ENCODE data around the gene SMPD3. TPM values are rescaled to one million over a fixed set of nuclear protein-coding genes. Genes with fewer than 3 reads are reported as not detected.

SMPD3 gene
- total RNA-seq, 4 donors from 2014 or later = 51.1 to 168 (median 68.9) TPM

DNA sequence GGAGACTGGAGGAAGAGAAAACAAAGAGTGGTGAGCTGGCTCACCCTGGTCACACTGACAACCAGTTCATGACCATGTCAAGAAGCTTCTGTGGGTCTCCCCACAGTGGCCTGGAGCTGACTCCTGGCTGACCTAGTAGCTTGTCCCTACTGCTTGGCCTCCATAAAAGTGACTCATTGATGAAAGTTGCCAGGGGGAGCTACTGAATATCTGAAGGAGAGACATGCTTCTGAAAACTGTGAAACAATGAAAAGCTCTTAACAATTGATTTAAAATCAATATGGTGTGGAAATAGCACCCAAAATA, 22.0 kb downstream of the SMPD3 start:
- no peaks in the 10 kb centered on the region for H3K36me3 ChIP-seq
- TF ChIP-seq, protein P1, sequence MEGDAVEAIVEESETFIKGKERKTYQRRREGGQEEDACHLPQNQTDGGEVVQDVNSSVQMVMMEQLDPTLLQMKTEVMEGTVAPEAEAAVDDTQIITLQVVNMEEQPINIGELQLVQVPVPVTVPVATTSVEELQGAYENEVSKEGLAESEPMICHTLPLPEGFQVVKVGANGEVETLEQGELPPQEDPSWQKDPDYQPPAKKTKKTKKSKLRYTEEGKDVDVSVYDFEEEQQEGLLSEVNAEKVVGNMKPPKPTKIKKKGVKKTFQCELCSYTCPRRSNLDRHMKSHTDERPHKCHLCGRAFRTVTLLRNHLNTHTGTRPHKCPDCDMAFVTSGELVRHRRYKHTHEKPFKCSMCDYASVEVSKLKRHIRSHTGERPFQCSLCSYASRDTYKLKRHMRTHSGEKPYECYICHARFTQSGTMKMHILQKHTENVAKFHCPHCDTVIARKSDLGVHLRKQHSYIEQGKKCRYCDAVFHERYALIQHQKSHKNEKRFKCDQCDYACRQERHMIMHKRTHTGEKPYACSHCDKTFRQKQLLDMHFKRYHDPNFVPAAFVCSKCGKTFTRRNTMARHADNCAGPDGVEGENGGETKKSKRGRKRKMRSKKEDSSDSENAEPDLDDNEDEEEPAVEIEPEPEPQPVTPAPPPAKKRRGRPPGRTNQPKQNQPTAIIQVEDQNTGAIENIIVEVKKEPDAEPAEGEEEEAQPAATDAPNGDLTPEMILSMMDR (IDR thresholded peaks at IDR 0.05) = no peak
- no peak for TF ChIP-seq POLR2A (IDR thresholded peaks at IDR 0.05)
- TF ChIP-seq POLR2AphosphoS5 (IDR thresholded peaks at IDR 0.05) = no peak
- TF ChIP-seq EP300 (IDR thresholded peaks at IDR 0.05; ENCODE audit: low read depth) = no peak
- no peak for DNase-seq
- no peak overlapping the region for H3K27ac ChIP-seq
- no peaks in the 10 kb centered on the region for H3K27me3 ChIP-seq
- in situ Hi-C loops (cut with MboI; ENCODE audit: low pct_ligation_motif_present in 1 of 4, low pct_unique_long_range_greater_than_20kb in 1 of 4, low sequenced_read_pairs in 3 of 4) = no loop called here
- intact Hi-C loops (cut with DNase I; ENCODE audit: low total_unique reads) = no loop called here
- H3K4me3 ChIP-seq = no peak overlapping the region
- peaks cover 0 to 9% (median 0%) of the 10 kb centered on the region in 4 donors for H3K4me1 ChIP-seq
- H3K9me3 ChIP-seq = no peaks in the 10 kb centered on the region

DNA sequence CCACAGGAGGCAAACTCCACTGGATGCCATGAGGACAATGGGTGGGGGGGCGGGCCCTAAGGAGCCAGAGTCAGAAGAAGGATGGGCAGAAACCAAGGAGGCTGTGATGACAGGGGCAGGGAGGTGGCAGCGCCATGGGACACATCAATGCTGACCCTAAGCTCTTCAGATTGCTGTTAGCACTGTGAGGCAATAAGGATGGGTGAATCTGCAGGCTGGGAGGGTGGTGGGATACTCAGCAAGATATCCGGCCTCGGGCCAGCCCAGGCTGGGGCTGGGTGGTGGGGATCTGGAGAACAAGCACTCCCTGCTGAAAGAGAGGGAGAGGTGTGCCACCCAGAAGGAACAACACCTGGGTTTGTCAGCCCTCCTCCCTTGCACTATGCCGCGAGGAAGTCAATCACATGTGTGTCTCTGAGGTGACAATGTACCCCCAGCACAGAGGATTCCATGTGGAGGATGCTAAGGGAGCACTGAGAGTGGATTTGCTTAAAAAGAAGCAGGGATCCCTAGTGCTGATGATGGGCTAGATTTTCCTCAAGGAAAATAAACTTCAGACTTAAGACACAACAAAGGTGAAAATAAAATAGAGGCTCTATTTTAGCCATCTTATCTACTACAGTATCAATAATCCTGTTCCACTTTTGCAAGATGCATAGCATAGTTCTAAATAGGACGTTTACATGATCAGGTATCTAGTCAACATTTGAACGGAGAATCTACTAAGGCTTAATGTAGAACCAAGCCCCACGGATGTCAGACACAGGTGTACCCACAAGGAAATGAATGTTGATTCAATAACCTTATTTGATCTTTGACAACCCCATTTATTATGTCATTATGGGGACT, 22.6 kb downstream of the SMPD3 start:
- Histone ChIP-seq H3K4me3 (no peak overlapping the region), H3K36me3 (no peaks in the 10 kb centered on the region), H3K4me1 (peaks cover 0 to 9% (median 1%) of the 10 kb centered on the region in 4 donors), H3K27me3 (no peaks in the 10 kb centered on the region), H3K27ac (no peak overlapping the region), H3K9me3 (no peaks in the 10 kb centered on the region)
- no peak for DNase-seq
- TF ChIP-seq POLR2A (IDR thresholded peaks at IDR 0.05) = no peak
- TF ChIP-seq EP300 (IDR thresholded peaks at IDR 0.05; ENCODE audit: low read depth) = no peak
- TF ChIP-seq, protein P1 (IDR thresholded peaks at IDR 0.05) = no peak
- WGBS, 2 donors (ENCODE audit: low coverage in 1 of 2) = 50 to 65% methylated on average over 4 to 7 of the region's 9 CpGs
- intact Hi-C loops (cut with DNase I; ENCODE audit: low total_unique reads) (no loop called here), in situ Hi-C loops (cut with MboI; ENCODE audit: low pct_ligation_motif_present in 1 of 4, low pct_unique_long_range_greater_than_20kb in 1 of 4, low sequenced_read_pairs in 3 of 4) (no loop called here)

DNA sequence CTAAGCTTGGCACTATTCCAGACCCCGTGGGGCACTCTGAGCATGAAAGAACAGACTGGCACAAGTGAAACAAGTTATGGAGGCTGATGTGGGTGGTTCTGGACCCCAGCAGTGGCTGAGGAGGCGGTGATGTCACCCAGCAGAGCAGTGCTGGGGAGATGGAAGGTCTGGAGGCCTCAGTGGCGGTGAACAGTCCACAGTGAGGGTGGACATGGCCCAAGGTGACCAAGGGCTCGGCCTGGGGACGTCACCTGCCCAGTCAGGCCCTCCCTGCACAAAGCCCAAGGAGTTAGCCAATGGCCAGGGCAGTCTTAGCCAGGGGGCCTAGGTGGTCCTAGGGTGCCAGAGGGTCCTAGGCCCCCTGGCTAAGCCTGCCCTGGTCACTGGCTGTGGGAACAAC, 24.5 kb downstream of the SMPD3 start:
- TF ChIP-seq, protein P1 (IDR thresholded peaks at IDR 0.05) = no peak
- TF ChIP-seq POLR2AphosphoS5 (IDR thresholded peaks at IDR 0.05) = no peak
- no peak overlapping the region for H3K27ac ChIP-seq
- in situ Hi-C loops (cut with MboI; ENCODE audit: low pct_ligation_motif_present in 1 of 4, low pct_unique_long_range_greater_than_20kb in 1 of 4, low sequenced_read_pairs in 3 of 4) = no loop called here
- no peak overlapping the region for H3K4me3 ChIP-seq
- peaks cover 0 to 10% (median 8%) of the 10 kb centered on the region in 4 donors for H3K4me1 ChIP-seq
- 71% methylated on average over 4 of the region's 5 CpGs; no CpG with 5 or more reads in 1 of the 2 donors for WGBS, 2 donors (ENCODE audit: low coverage in 1 of 2)
- intact Hi-C loops (cut with DNase I; ENCODE audit: low total_unique reads) = no loop called here
- no peaks in the 10 kb centered on the region for H3K9me3 ChIP-seq
- DNase-seq = no peak
- no peaks in the 10 kb centered on the region for H3K27me3 ChIP-seq
- no peaks in the 10 kb centered on the region for H3K36me3 ChIP-seq

DNA sequence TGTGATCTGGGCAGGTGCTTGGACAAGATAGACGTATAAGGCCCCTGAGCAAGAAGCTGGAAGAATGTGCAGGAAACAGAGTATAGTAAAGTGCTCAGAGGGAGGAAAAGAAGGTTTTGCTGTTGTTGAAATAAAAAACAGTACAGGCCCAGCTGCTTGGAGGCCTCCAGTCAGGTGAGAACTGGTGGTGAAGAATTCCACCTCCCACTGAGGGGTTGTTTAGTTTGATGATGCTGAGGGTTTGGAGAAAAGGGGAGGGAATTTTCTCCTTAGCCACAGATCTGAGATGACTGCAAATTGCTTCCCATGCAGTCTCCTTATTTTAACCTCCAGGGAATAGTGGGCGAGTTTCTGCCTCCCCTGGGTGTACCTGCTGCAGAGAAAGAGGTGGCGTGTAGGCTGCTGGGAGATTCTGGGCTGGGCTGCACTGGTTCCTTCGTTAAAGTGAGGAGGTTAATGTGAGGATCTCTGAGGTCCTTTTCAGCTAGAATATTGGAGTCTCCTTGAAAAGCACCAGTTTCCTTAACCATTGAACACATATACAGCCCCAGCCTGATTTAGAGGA, 25.8 kb downstream of the SMPD3 start:
- intact Hi-C loops (cut with DNase I; ENCODE audit: low total_unique reads) (no loop called here), in situ Hi-C loops (cut with MboI; ENCODE audit: low pct_ligation_motif_present in 1 of 4, low pct_unique_long_range_greater_than_20kb in 1 of 4, low sequenced_read_pairs in 3 of 4) (no loop called here)
- H3K27ac ChIP-seq = no peak overlapping the region
- TF ChIP-seq, protein P1 (IDR thresholded peaks at IDR 0.05) = no peak
- no peak for TF ChIP-seq POLR2AphosphoS5 (IDR thresholded peaks at IDR 0.05)
- no peak for TF ChIP-seq POLR2A (IDR thresholded peaks at IDR 0.05)
- TF ChIP-seq EP300 (IDR thresholded peaks at IDR 0.05; ENCODE audit: low read depth) = no peak
- H3K36me3 ChIP-seq = no peaks in the 10 kb centered on the region
- DNase-seq = no peak
- 50 to 86% methylated on average over 1 to 4 of the region's 4 CpGs for WGBS, 2 donors (ENCODE audit: low coverage in 1 of 2)
- H3K9me3 ChIP-seq = no peaks in the 10 kb centered on the region
- no peaks in the 10 kb centered on the region for H3K27me3 ChIP-seq
- peaks cover 2 to 23% (median 15%) of the 10 kb centered on the region in 4 donors for H3K4me1 ChIP-seq
- H3K4me3 ChIP-seq = no peak overlapping the region
